Endothelial cell of umbilical vein (primary cell): ENCODE data around the gene FALEC. TPM values are rescaled to one million over a fixed set of nuclear protein-coding genes. Genes with fewer than 3 reads are reported as not detected.

Experiments used
- BruUV-seq: library from RNA; stranded (reverse); fragments of 400-500 nt; replicated peaks from 2 replicates; lab custom pipeline; 2021; lab: Mats Ljungman, UMichigan
- CTCF ChIA-PET: fragments of 300-600, 350-600 bp; sonication (Branson Sonifier 250); formaldehyde crosslinking; loops from one replicate; lab custom pipeline; 2021; ENCODE audit warnings: antibody characterized with exemption, inconsistent platforms; lab: Charles Lee
- POLR2A ChIA-PET: fragments of 300-600, 350-600 bp; sonication (Branson Sonifier 250); formaldehyde crosslinking; loops from one replicate; lab custom pipeline; 2021; ENCODE audit warnings: antibody characterized with exemption, inconsistent platforms; lab: Charles Lee
- DNase-seq: peaks from one replicate; pipeline ENCODE4 v3.0.0-alpha.2; 2011; ENCODE audit warnings: low read depth, low spot score
- FAIRE-seq: peaks from 2 replicates; lab custom pipeline; 2011; peaks lifted over from hg19 to GRCh38; lab: Jason Lieb, UNC
- H2AFZ ChIP-seq: 2 replicates; pipeline ENCODE4 v1.6.0; 2012; ENCODE audit warnings: low read depth, low read length, control low read depth, inconsistent platforms
- H3K27ac ChIP-seq: 2 replicates; pipeline ENCODE4 v1.5.1; 2011; ENCODE audit warnings: low read depth, mild to moderate bottlenecking, control low read depth, low read length, moderate library complexity; ENCODE audit not compliant: insufficient read depth
- H3K27me3 ChIP-seq, 2 experiments: 2 replicates each; pipeline versions ENCODE4 v1.6.0 to v1.6.1; 2011; ENCODE audit warnings: low read length in 2 of 2, mixed read lengths in 1 of 2; ENCODE audit not compliant: control insufficient read depth in 2 of 2, insufficient read depth in 2 of 2
- H3K36me3 ChIP-seq, 2 experiments: 2 replicates in 1 of 2; 3 replicates in 1 of 2; pipeline ENCODE4 v1.5.1; 2011; ENCODE audit warnings: low read length in 2 of 2, mild to moderate bottlenecking in 1 of 2, moderate library complexity in 1 of 2; ENCODE audit not compliant: control insufficient read depth in 2 of 2, insufficient read depth in 2 of 2; ENCODE audit errors: extremely low read depth in 1 of 2
- H3K4me1 ChIP-seq: 3 replicates; pipeline ENCODE4 v1.5.1; 2011; ENCODE audit warnings: mild to moderate bottlenecking, low read length; ENCODE audit not compliant: control insufficient read depth, insufficient read depth; ENCODE audit errors: extremely low read depth
- H3K4me2 ChIP-seq: 2 replicates; pipeline ENCODE4 v1.6.1; 2011; ENCODE audit warnings: low read length, control low read depth, mixed read lengths; ENCODE audit not compliant: insufficient read depth
- H3K4me3 ChIP-seq, 3 experiments: fragments of 200-600 bp in 1 of 3; sonication (generic), shearing (Covaris generic) in 1 of 3; replicated peaks in 1 of 3; 2 replicates each; pipeline ENCODE4 v1.5.1; 2011 to 2016; ENCODE audit warnings: control low read depth in 3 of 3, low read length in 3 of 3, mild to moderate bottlenecking in 2 of 3, inconsistent platforms in 1 of 3, low read depth in 1 of 3, moderate library complexity in 1 of 3; ENCODE audit not compliant: insufficient read depth in 1 of 3
- H3K79me2 ChIP-seq: 2 replicates; pipeline ENCODE4 v1.6.0; 2012; ENCODE audit warnings: low read length, inconsistent platforms; ENCODE audit not compliant: control insufficient read depth, insufficient read depth
- H3K9ac ChIP-seq: replicated peaks from 2 replicates; pipeline ENCODE3; 2011; ENCODE audit warnings: low read length, control low read depth; ENCODE audit not compliant: insufficient read depth; ENCODE audit errors: extremely low read depth
- H3K9me1 ChIP-seq: replicated peaks from 3 replicates; pipeline ENCODE4 v1.6.0; 2011; ENCODE audit warnings: mild to moderate bottlenecking, low read length; ENCODE audit not compliant: control insufficient read depth, insufficient read depth; ENCODE audit errors: extremely low read depth
- H3K9me3 ChIP-seq: replicated peaks from 2 replicates; pipeline ENCODE4 v1.5.1; 2012; ENCODE audit warnings: low read length, inconsistent platforms; ENCODE audit not compliant: control insufficient read depth, insufficient read depth
- H4K20me1 ChIP-seq: replicated peaks from 2 replicates; pipeline ENCODE3; 2011; ENCODE audit warnings: mild to moderate bottlenecking, low read length; ENCODE audit not compliant: control insufficient read depth, insufficient read depth; ENCODE audit errors: extremely low read depth
- CTCF ChIP-seq, 2 donors: IDR thresholded peaks; 1 replicate in 1 of 2; 2 replicates in 1 of 2; pipeline ENCODE4 v1.5.1; 2011; ENCODE audit warnings: low read length in 2 of 2, mild to moderate bottlenecking in 2 of 2, moderate library complexity in 2 of 2, control low read depth in 1 of 2, inconsistent platforms in 1 of 2, low read depth in 1 of 2; ENCODE audit not compliant: insufficient read depth in 1 of 2; ENCODE audit errors: extremely low read depth in 1 of 2
- EZH2 ChIP-seq: IDR thresholded peaks from 2 replicates; pipeline ENCODE4 v1.6.1; 2012; ENCODE audit warnings: borderline replicate concordance, low read depth, mild to moderate bottlenecking, moderate library complexity, low read length, inconsistent platforms; ENCODE audit not compliant: severe bottlenecking
- FOS ChIP-seq: IDR thresholded peaks from 2 replicates; pipeline ENCODE4 v1.6.1; 2011; ENCODE audit warnings: mild to moderate bottlenecking, low read length, moderate library complexity, borderline replicate concordance; ENCODE audit not compliant: insufficient read depth
- JUN ChIP-seq: IDR thresholded peaks from 2 replicates; pipeline ENCODE4 v1.6.1; 2011; ENCODE audit warnings: borderline replicate concordance, low read depth; ENCODE audit not compliant: insufficient read length, insufficient read depth
- MYC ChIP-seq: IDR thresholded peaks from one replicate; pipeline ENCODE4 v1.6.1; 2011; ENCODE audit warnings: mild to moderate bottlenecking, low read depth, low read length
- POLR2A ChIP-seq: IDR thresholded peaks from 2 replicates; pipeline ENCODE4 v1.6.1; 2012; ENCODE audit warnings: low read depth, mild to moderate bottlenecking, control low read depth, low read length
- POLR2AphosphoS5 ChIP-seq: IDR thresholded peaks from 2 replicates; pipeline ENCODE4 v1.6.1; 2012; ENCODE audit warnings: low read depth, mild to moderate bottlenecking, control low read depth, low read length, moderate library complexity; ENCODE audit not compliant: insufficient read depth
- dilution Hi-C: fragments of 300-500 bp; cut with MboI; formaldehyde crosslinking; loops from one replicate; pipeline ENCODE4 v1.15.0; 2019; ENCODE audit warnings: low sequenced_read_pairs; ENCODE audit not compliant: extremely low pct_ligation_motif_present
- intact Hi-C: fragments of 100-400 bp; cut with micrococcal nuclease; formaldehyde crosslinking; loops from one replicate; pipeline ENCODE4 v1.10.0; 2022
- polyA plus RNA-seq, 4 experiments: library from polyadenylated mRNA; depleted of rRNA in 3 of 4; stranded (reverse) in 3 of 4; unstranded in 1 of 4; fragments of >200 nt; gene quantifications; 2 replicates each; pipeline versions ENCODE4 v1.2.1 to v1.2.3, GENCODE V29; 2011 to 2012; ENCODE audit warnings: missing spikeins in 1 of 4
- total RNA-seq: library from RNA; stranded (reverse); gene quantifications from 2 replicates; pipeline ENCODE4 v1.2.3, GENCODE V29; 2021
- TF ChIP-seq, protein P1 (sequence below): IDR thresholded peaks from 2 replicates; pipeline ENCODE4 v1.6.1; 2011; ENCODE audit not compliant: insufficient read depth, insufficient read length

The FALEC gene
- total and polyA plus RNA-seq, 2 donors (not counting 3 experiments of a cell fraction or from before 2014, with no cell fraction given): not detected

DNA sequence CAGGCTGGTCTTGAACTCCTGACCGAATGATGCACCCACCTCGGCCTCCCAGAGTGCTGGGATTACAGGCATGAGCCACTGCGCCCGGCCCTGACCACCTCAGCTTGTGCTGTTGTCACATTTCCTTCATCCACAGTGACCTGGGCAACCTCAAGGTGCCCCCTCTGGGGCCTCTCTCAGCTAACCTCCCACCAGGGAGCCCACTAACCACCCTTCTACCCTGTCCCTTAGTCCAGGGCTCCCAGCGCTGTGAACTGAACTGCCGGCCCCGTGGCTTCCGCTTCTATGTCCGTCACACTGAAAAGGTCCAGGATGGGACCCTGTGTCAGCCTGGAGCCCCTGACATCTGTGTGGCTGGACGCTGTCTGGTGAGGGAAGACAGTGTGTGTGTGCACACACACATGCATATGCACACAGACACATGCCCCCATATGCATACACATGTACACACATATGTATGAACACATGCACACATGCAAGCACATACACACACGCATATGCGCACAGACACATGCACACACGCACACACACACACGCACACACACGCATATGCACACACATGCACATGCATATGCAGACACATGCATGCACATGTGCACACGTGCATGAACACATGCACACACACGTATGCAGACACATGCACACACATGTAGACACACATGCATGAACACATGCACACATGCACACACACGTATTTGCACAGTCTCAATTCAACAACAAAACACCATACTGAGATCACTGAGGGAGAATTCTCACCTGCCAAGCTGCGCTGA lies 39.8 kb downstream of the FALEC start:
- Histone ChIP-seq H3K4me2 (no peak overlapping the region), H4K20me1 (no peaks in the 10 kb centered on the region), H3K27ac (no peak overlapping the region), H3K9ac (no peak overlapping the region), H3K79me2 (peaks cover 4% of the 10 kb centered on the region), H2AFZ (no peak overlapping the region), H3K27me3 (no peaks in the 10 kb centered on the region), H3K4me1 (peaks cover 34% of the 10 kb centered on the region), H3K9me1 (no peaks in the 10 kb centered on the region), H3K4me3 (no peak overlapping the region), H3K36me3 (peaks cover 0 to 4% of the 10 kb centered on the region in 2 experiments), H3K9me3 (no peaks in the 10 kb centered on the region)
- DNase-seq: no peak
- intact Hi-C loops (no loop called here), dilution Hi-C loops (no loop called here)
- no peak for FAIRE-seq
- POLR2A ChIA-PET: interaction anchor here (0.7 kb wide), 1 partner anchor 22 kb away, joined by 3 read pairs; no protein-coding TSS in a partner anchor
- CTCF ChIA-PET: no interaction called here
- BruUV-seq: no TSS peak
- no peak for TF ChIP-seq MYC
- no peak for TF ChIP-seq EZH2
- TF ChIP-seq CTCF (IDR thresholded peaks at IDR 0.05; ENCODE audit: extremely low read depth in 1 of 2, insufficient read depth in 1 of 2, low read depth in 1 of 2, low read length in 2 of 2): no peak
- TF ChIP-seq, protein P1, sequence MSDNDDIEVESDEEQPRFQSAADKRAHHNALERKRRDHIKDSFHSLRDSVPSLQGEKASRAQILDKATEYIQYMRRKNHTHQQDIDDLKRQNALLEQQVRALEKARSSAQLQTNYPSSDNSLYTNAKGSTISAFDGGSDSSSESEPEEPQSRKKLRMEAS: peak; percentile 76
- TF ChIP-seq FOS: no peak
- TF ChIP-seq POLR2A: peak; percentile 34
- peak; percentile 1 for TF ChIP-seq POLR2AphosphoS5
- TF ChIP-seq JUN: no peak
